HEK293 (cell line): Measurements from ENCODE around the gene BLMH.
A peak's percentile ranks its signal among the peaks of the same experiment; 100 is the strongest.

ENCODE experiments used
- CTCF ChIA-PET: fragments of 350-600 bp; formaldehyde crosslinking; extraction: SDS; loops from one replicate; lab custom pipeline; 2021; ENCODE audit warnings: antibody characterized with exemption; lab: Yijun Ruan, JAX
- POLR2A ChIA-PET: fragments of 300-600 bp; formaldehyde crosslinking; extraction: SDS; loops from one replicate; lab custom pipeline; 2020; ENCODE audit warnings: antibody characterized with exemption, inconsistent platforms; lab: Yijun Ruan, JAX
- H3K27ac ChIP-seq: fragments of 200-500 bp; sonication (Bioruptor generic); 2 replicates; pipeline ENCODE4 v1.5.1; 2014; ENCODE audit warnings: low read depth, low read length, control low read depth, inconsistent platforms; ENCODE audit errors: extremely low read depth
- H3K36me3 ChIP-seq, 2 experiments: fragments of 200-500 bp in 1 of 2; sonication (Bioruptor generic) in 1 of 2; 1 replicate in 1 of 2; 2 replicates in 1 of 2; pipeline ENCODE4 v1.5.1; 2014 to 2017; ENCODE audit warnings: inconsistent platforms in 2 of 2, low read length in 2 of 2; ENCODE audit not compliant: control insufficient read depth in 2 of 2, insufficient read depth in 1 of 2
- H3K4me1 ChIP-seq: fragments of 200-500 bp; sonication (Bioruptor generic); 2 replicates; pipeline ENCODE4 v1.5.1; 2014; ENCODE audit warnings: mild to moderate bottlenecking, low read length, inconsistent platforms; ENCODE audit not compliant: control insufficient read depth, insufficient read depth
- H3K4me3 ChIP-seq: 2 replicates; pipeline ENCODE4 v1.5.1; 2011; ENCODE audit warnings: low read depth, mild to moderate bottlenecking, control low read depth, low read length, moderate library complexity
- H3K9me3 ChIP-seq: fragments of 200-500 bp; sonication (Bioruptor generic); 2 replicates; pipeline ENCODE4 v1.5.1; 2014; ENCODE audit warnings: low read depth, low read length, inconsistent platforms; ENCODE audit not compliant: control insufficient read depth, insufficient read depth
- FEZF1 ChIP-seq: fragments of 450-650 bp; formaldehyde crosslinking; IDR thresholded peaks from 2 replicates; pipeline ENCODE4 v1.5.1; 2016; ENCODE audit warnings: missing biosample characterization, missing genetic modification characterization
- GFI1B ChIP-seq: fragments of 450-650 bp; formaldehyde crosslinking; IDR thresholded peaks from 2 replicates; pipeline ENCODE4 v1.5.1; 2016; ENCODE audit warnings: missing biosample characterization, missing genetic modification characterization
- HOXA7 ChIP-seq: sonication (generic); formaldehyde crosslinking; IDR thresholded peaks from 2 replicates; pipeline ENCODE4 v1.8.1; 2022; ENCODE audit warnings: missing genetic modification reagents, borderline replicate concordance
- IKZF3 ChIP-seq: fragments of 450-650 bp; IDR thresholded peaks from 2 replicates; pipeline ENCODE4 v1.5.0; 2018; ENCODE audit warnings: missing biosample characterization, mild to moderate bottlenecking, missing genetic modification characterization, moderate library complexity
- KLF7 ChIP-seq: fragments of 450-650 bp; formaldehyde crosslinking; IDR thresholded peaks from 2 replicates; pipeline ENCODE4 v1.5.1; 2016; ENCODE audit warnings: missing biosample characterization, missing genetic modification characterization, borderline replicate concordance
- PRDM6 ChIP-seq: fragments of 450-650 bp; formaldehyde crosslinking; IDR thresholded peaks from 2 replicates; pipeline ENCODE4 v1.5.1; 2017; ENCODE audit warnings: missing biosample characterization, missing genetic modification characterization
- RBAK ChIP-seq: fragments of 450-650 bp; formaldehyde crosslinking; IDR thresholded peaks from 2 replicates; pipeline ENCODE4 v1.5.1; 2016; ENCODE audit warnings: missing biosample characterization, missing genetic modification characterization
- SALL2 ChIP-seq: fragments of 450-650 bp; formaldehyde crosslinking; IDR thresholded peaks from 2 replicates; pipeline ENCODE4 v1.5.0; 2017; ENCODE audit warnings: missing biosample characterization, mild to moderate bottlenecking, missing genetic modification characterization, borderline replicate concordance
- SP3 ChIP-seq: fragments of 450-650 bp; formaldehyde crosslinking; IDR thresholded peaks from 2 replicates; pipeline ENCODE4 v1.5.1; 2016; ENCODE audit warnings: missing biosample characterization, missing genetic modification characterization
- SP7 ChIP-seq: fragments of 450-650 bp; formaldehyde crosslinking; IDR thresholded peaks from 2 replicates; pipeline ENCODE4 v1.5.1; 2016; ENCODE audit warnings: missing biosample characterization, missing genetic modification characterization
- ZBTB49 ChIP-seq: fragments of 450-650 bp; formaldehyde crosslinking; IDR thresholded peaks from 2 replicates; pipeline ENCODE4 v1.5.1; 2016; ENCODE audit warnings: missing biosample characterization, missing genetic modification characterization, low read depth
- ZFHX2 ChIP-seq: fragments of 450-650 bp; formaldehyde crosslinking; conservative IDR thresholded peaks from 2 replicates; pipeline ENCODE4 v1.5.1; 2016; ENCODE audit warnings: missing biosample characterization, missing genetic modification characterization
- ZNF140 ChIP-seq: fragments of 450-650 bp; formaldehyde crosslinking; IDR thresholded peaks from 2 replicates; pipeline ENCODE4 v1.5.1; 2016; ENCODE audit warnings: missing biosample characterization, missing genetic modification characterization
- ZNF146 ChIP-seq: fragments of 450-650 bp; formaldehyde crosslinking; IDR thresholded peaks from 2 replicates; pipeline ENCODE4 v1.5.1; 2016; ENCODE audit warnings: missing biosample characterization, missing genetic modification characterization
- ZNF248 ChIP-seq: fragments of 450-650 bp; formaldehyde crosslinking; IDR thresholded peaks from 2 replicates; pipeline ENCODE4 v1.5.1; 2017; ENCODE audit warnings: missing biosample characterization, missing genetic modification characterization
- ZNF366 ChIP-seq: fragments of 450-650 bp; formaldehyde crosslinking; conservative IDR thresholded peaks from 2 replicates; pipeline ENCODE4 v1.5.1; 2016; ENCODE audit warnings: missing biosample characterization, missing genetic modification characterization
- ZNF37A ChIP-seq: fragments of 450-650 bp; IDR thresholded peaks from 2 replicates; pipeline ENCODE4 v1.5.1; 2018; ENCODE audit warnings: missing biosample characterization, missing genetic modification characterization
- ZNF391 ChIP-seq: fragments of 450-650 bp; formaldehyde crosslinking; IDR thresholded peaks from 2 replicates; pipeline ENCODE4 v1.5.1; 2016; ENCODE audit warnings: low read depth, missing biosample characterization, missing genetic modification characterization, borderline replicate concordance
- ZNF518A ChIP-seq: fragments of 450-650 bp; formaldehyde crosslinking; conservative IDR thresholded peaks from 2 replicates; pipeline ENCODE4 v1.5.1; 2016; ENCODE audit warnings: low read depth, missing biosample characterization, missing genetic modification characterization
- ZNF530 ChIP-seq: fragments of 450-650 bp; formaldehyde crosslinking; IDR thresholded peaks from 2 replicates; pipeline ENCODE4 v1.5.1; 2016; ENCODE audit warnings: low read depth, missing biosample characterization, missing genetic modification characterization
- ZNF558 ChIP-seq: fragments of 450-650 bp; formaldehyde crosslinking; IDR thresholded peaks from 2 replicates; pipeline ENCODE4 v1.5.1; 2016; ENCODE audit warnings: missing biosample characterization, missing genetic modification characterization
- ZNF560 ChIP-seq: fragments of 450-650 bp; formaldehyde crosslinking; IDR thresholded peaks from 2 replicates; pipeline ENCODE4 v1.5.1; 2017; ENCODE audit warnings: missing biosample characterization, missing genetic modification characterization, borderline replicate concordance
- ZNF561 ChIP-seq: fragments of 450-650 bp; IDR thresholded peaks from 2 replicates; pipeline ENCODE4 v1.5.1; 2018; ENCODE audit warnings: missing biosample characterization, missing genetic modification characterization, borderline replicate concordance
- ZNF626 ChIP-seq: fragments of 450-650 bp; sonication (Bioruptor Pico); formaldehyde crosslinking; IDR thresholded peaks from 2 replicates; pipeline ENCODE4 v1.5.1; 2018; ENCODE audit warnings: missing biosample characterization, missing genetic modification characterization, inconsistent platforms
- ZNF677 ChIP-seq: fragments of 450-650 bp; IDR thresholded peaks from 2 replicates; pipeline ENCODE4 v1.5.0; 2018; ENCODE audit warnings: missing biosample characterization, mild to moderate bottlenecking, missing genetic modification characterization, moderate library complexity
- ZNF791 ChIP-seq: fragments of 450-650 bp; formaldehyde crosslinking; IDR thresholded peaks from 2 replicates; pipeline ENCODE4 v1.5.1; 2016; ENCODE audit warnings: missing biosample characterization, missing genetic modification characterization
- ZSCAN5A ChIP-seq: fragments of 450-650 bp; formaldehyde crosslinking; IDR thresholded peaks from 2 replicates; pipeline ENCODE4 v1.5.1; 2016; ENCODE audit warnings: missing biosample characterization, missing genetic modification characterization
- ZXDB ChIP-seq: fragments of 450-650 bp; formaldehyde crosslinking; IDR thresholded peaks from 2 replicates; pipeline ENCODE4 v1.5.1; 2016; ENCODE audit warnings: missing biosample characterization, missing genetic modification characterization

BLMH gene

GRCh38 chr17:30336369-30337171 lies 44.8 kb upstream of the BLMH start:
- Histone ChIP-seq H3K4me1 (peaks cover 4% of the 10 kb centered on the region), H3K27ac (no peak overlapping the region), H3K9me3 (no peaks in the 10 kb centered on the region), H3K36me3 (no peaks in the 10 kb centered on the region), H3K4me3 (no peak overlapping the region)
- ChIA-PET POLR2A (interaction anchor here (1.0 kb wide), 1 partner anchor 45 kb away, joined by 6 read pairs; the partner anchor contains the start of gene BLMH), CTCF (interaction anchor here (0.5 to 8.8 kb wide), 61 partner anchors 9 to 985 kb away, joined by 3 to 170 read pairs (median 5); partner anchors contain the start of genes BLMH and GOSR1)
- TF ChIP-seq IKZF3 (tag by site-specific recombination) (peak; percentile 69), FEZF1 (tag by site-specific recombination) (no peak), ZFHX2 (tag by site-specific recombination) (no peak), ZNF561 (tag by site-specific recombination) (no peak), PRDM6 (tag by site-specific recombination) (no peak), RBAK (no peak), ZNF140 (tag by site-specific recombination) (no peak), ZNF391 (tag by site-specific recombination) (no peak), ZNF518A (0 out of 2 replicates have a peak, but pooled peaks have one; percentile 27), ZBTB49 (tag by site-specific recombination) (no peak), ZNF677 (tag by site-specific recombination) (no peak), ZNF366 (no peak), ZNF248 (no peak), ZSCAN5A (tag by site-specific recombination) (no peak), SP7 (tag by site-specific recombination) (peak; percentile 46), ZNF791 (tag by site-specific recombination) (no peak), ZNF560 (tag by site-specific recombination) (no peak), ZXDB (tag by site-specific recombination) (no peak), HOXA7 (CRISPR knock-in tag) (no peak), ZNF37A (no peak), KLF7 (no peak), SP3 (0 out of 2 replicates have a peak, but pooled peaks have one; percentile 11), ZNF146 (tag by site-specific recombination) (no peak), SALL2 (no peak), GFI1B (no peak), ZNF626 (tag by site-specific recombination) (no peak), ZNF530 (no peak), ZNF558 (tag by site-specific recombination) (no peak)
